Neuronal stem cell (in vitro differentiated cells): ENCODE measurements around the gene GNG12.
A peak's percentile ranks its signal among the peaks of the same experiment; 100 is the strongest.

Experiments used
- DNase-seq: peaks from one replicate; pipeline ENCODE4 v3.0.0-alpha.2; 2013; ENCODE audit warnings: low spot score
- H2AFZ ChIP-seq: one replicate; pipeline ENCODE4 v1.6.1; 2013; ENCODE audit warnings: mild to moderate bottlenecking, low read length, inconsistent platforms
- H2AK5ac ChIP-seq: 2 replicates; pipeline ENCODE4 v1.6.1; 2013; ENCODE audit warnings: low read depth, mild to moderate bottlenecking, inconsistent platforms, low read length, moderate library complexity, mixed read lengths
- H2BK120ac ChIP-seq: 2 replicates; pipeline ENCODE4 v1.6.1; 2013; ENCODE audit warnings: low read depth, mild to moderate bottlenecking, inconsistent platforms, low read length, moderate library complexity, mixed read lengths
- H2BK12ac ChIP-seq: one replicate; pipeline ENCODE4 v1.6.1; 2013; ENCODE audit warnings: low read length, inconsistent platforms
- H2BK15ac ChIP-seq: 2 replicates; pipeline ENCODE4 v1.6.1; 2013; ENCODE audit warnings: mild to moderate bottlenecking, low read length, inconsistent platforms, mixed read lengths
- H2BK5ac ChIP-seq: one replicate; pipeline ENCODE4 v1.6.1; 2013; ENCODE audit warnings: inconsistent platforms, mild to moderate bottlenecking, low read length, moderate library complexity
- H3K14ac ChIP-seq: one replicate; pipeline ENCODE4 v1.6.1; 2013; ENCODE audit warnings: low read length, inconsistent platforms
- H3K18ac ChIP-seq: 2 replicates; pipeline ENCODE4 v1.6.1; 2013; ENCODE audit warnings: low read length, inconsistent platforms
- H3K23ac ChIP-seq: 2 replicates; pipeline ENCODE4 v1.6.1; 2013; ENCODE audit warnings: low read depth, mild to moderate bottlenecking, mixed read lengths, low read length, inconsistent platforms; ENCODE audit not compliant: poor library complexity
- H3K27ac ChIP-seq: replicated peaks from 3 replicates; pipeline ENCODE4 v1.5.1; 2013; ENCODE audit warnings: low read length, inconsistent platforms
- H3K27me3 ChIP-seq, 3 experiments: 2 replicates each; pipeline ENCODE4 v1.6.1; 2013; ENCODE audit warnings: low read length in 3 of 3, mild to moderate bottlenecking in 2 of 3, inconsistent platforms in 1 of 3, low read depth in 1 of 3, mixed read lengths in 1 of 3, moderate library complexity in 1 of 3; ENCODE audit not compliant: control insufficient read depth in 3 of 3, insufficient read depth in 3 of 3
- H3K36me3 ChIP-seq, 2 donors: replicated peaks in 1 of 2; 2 replicates each; pipeline ENCODE4 v1.6.1; 2013; ENCODE audit warnings: low read length in 2 of 2; ENCODE audit not compliant: control insufficient read depth in 2 of 2, insufficient read depth in 2 of 2
- H3K4ac ChIP-seq: 2 replicates; pipeline ENCODE4 v1.6.1; 2013; ENCODE audit warnings: inconsistent platforms, mild to moderate bottlenecking, low read length, moderate library complexity
- H3K4me1 ChIP-seq, 2 donors: 1 replicate in 1 of 2; 2 replicates in 1 of 2; pipeline ENCODE4 v1.6.1; 2013; ENCODE audit warnings: low read length in 2 of 2, low read depth in 1 of 2; ENCODE audit not compliant: control insufficient read depth in 2 of 2, insufficient read depth in 1 of 2
- H3K4me2 ChIP-seq: one replicate; pipeline ENCODE4 v1.6.1; 2013; ENCODE audit warnings: mild to moderate bottlenecking, low read length, inconsistent platforms; ENCODE audit not compliant: insufficient read depth, poor library complexity, severe bottlenecking
- H3K4me3 ChIP-seq, 2 donors: 2 replicates each; pipeline ENCODE4 v1.5.1; 2013; ENCODE audit warnings: low read length in 2 of 2, mild to moderate bottlenecking in 2 of 2, inconsistent platforms in 1 of 2, moderate library complexity in 1 of 2
- H3K79me1 ChIP-seq: one replicate; pipeline ENCODE4 v1.6.1; 2013; ENCODE audit warnings: low read depth, mild to moderate bottlenecking, inconsistent platforms, low read length, moderate library complexity
- H3K9ac ChIP-seq: one replicate; pipeline ENCODE4 v1.6.1; 2013; ENCODE audit warnings: mild to moderate bottlenecking, low read depth, low read length, inconsistent platforms; ENCODE audit not compliant: poor library complexity
- H3K9me3 ChIP-seq, 2 donors: replicated peaks in 1 of 2; 2 replicates each; pipeline versions ENCODE3 to v1.6.1; 2013; ENCODE audit warnings: low read length in 2 of 2, mild to moderate bottlenecking in 2 of 2, inconsistent platforms in 1 of 2, low read depth in 1 of 2, mixed read lengths in 1 of 2, moderate library complexity in 1 of 2; ENCODE audit not compliant: control insufficient read depth in 2 of 2, insufficient read depth in 1 of 2
- H4K8ac ChIP-seq: one replicate; pipeline ENCODE4 v1.6.1; 2013; ENCODE audit warnings: low read depth, mild to moderate bottlenecking, inconsistent platforms, low read length, moderate library complexity
- H4K91ac ChIP-seq: one replicate; pipeline ENCODE4 v1.6.1; 2013; ENCODE audit warnings: low read length, low read depth, mild to moderate bottlenecking, inconsistent platforms; ENCODE audit not compliant: poor library complexity
- WGBS, 2 donors: extraction: QIAGEN DNeasy Blood & Tissue Kit; methylation state at CpG; one replicate each; pipeline ENCODE4 v1.1.7; 2013; ENCODE audit warnings: missing lambda C conversion rate in 2 of 2, mixed read lengths in 1 of 2; ENCODE audit not compliant: insufficient read length in 2 of 2, insufficient replicate concordance in 1 of 2; ENCODE audit errors: extremely low coverage in 2 of 2; 5-methylcytosine and 5-hydroxymethylcytosine counted together

GNG12 gene

GRCh38 chr1:67749263-67749843 lies 83.9 kb downstream of the GNG12 start:
- peak overlapping the region; percentile 9 for H3K18ac ChIP-seq
- H3K9me3 ChIP-seq: no peaks in the 10 kb centered on the region
- H3K79me1 ChIP-seq: no peaks in the 10 kb centered on the region
- no peak overlapping the region for H3K14ac ChIP-seq
- no peak overlapping the region for H3K4ac ChIP-seq
- H2AK5ac ChIP-seq: no peak overlapping the region
- H4K8ac ChIP-seq: no peak overlapping the region
- H2BK15ac ChIP-seq: no peak overlapping the region
- no peaks in the 10 kb centered on the region for H3K27me3 ChIP-seq
- no peak overlapping the region for H3K4me3 ChIP-seq
- no peak overlapping the region for H2BK120ac ChIP-seq
- no peak overlapping the region for H2BK5ac ChIP-seq
- H4K91ac ChIP-seq: no peak overlapping the region
- no peak overlapping the region for H3K4me2 ChIP-seq
- peaks cover 25 to 30% of the 10 kb centered on the region in 2 donors for H3K4me1 ChIP-seq
- peak overlapping the region; percentile 49 for H2AFZ ChIP-seq
- no CpG with 5 or more reads among the region's 5 CpGs for WGBS, 2 donors
- H3K27ac ChIP-seq: peak overlapping the region; percentile 38
- H3K36me3 ChIP-seq: no peaks in the 10 kb centered on the region
- no peak overlapping the region for H3K23ac ChIP-seq
- no peak for DNase-seq
- H3K9ac ChIP-seq: no peak overlapping the region
- no peak overlapping the region for H2BK12ac ChIP-seq

GRCh38 chr1:67748630-67749029 lies 84.6 kb downstream of the GNG12 start:
- Histone ChIP-seq H3K27me3 (no peaks in the 10 kb centered on the region), H2BK120ac (no peak overlapping the region), H4K91ac (no peak overlapping the region), H3K9me3 (no peaks in the 10 kb centered on the region), H3K36me3 (no peaks in the 10 kb centered on the region), H3K18ac (no peak overlapping the region), H3K4me2 (no peak overlapping the region), H3K4me1 (peaks cover 25 to 28% of the 10 kb centered on the region in 2 donors), H2BK12ac (no peak overlapping the region), H3K27ac (peak overlapping the region; percentile 16), H3K4ac (no peak overlapping the region), H3K14ac (no peak overlapping the region), H3K79me1 (no peaks in the 10 kb centered on the region), H2BK5ac (no peak overlapping the region), H3K23ac (no peak overlapping the region), H2AK5ac (no peak overlapping the region), H2BK15ac (no peak overlapping the region), H3K9ac (no peak overlapping the region), H3K4me3 (no peak overlapping the region), H2AFZ (peak overlapping the region; percentile 34), H4K8ac (no peak overlapping the region)
- no CpG with 5 or more reads among the region's 2 CpGs for WGBS, 2 donors
- DNase-seq: no peak

- Histone ChIP-seq H2AK5ac (no peak overlapping the region), H3K27me3 (no peaks in the 10 kb centered on the region), H2BK12ac (no peak overlapping the region), H3K18ac (no peak overlapping the region), H3K4me2 (no peak overlapping the region), H4K8ac (no peak overlapping the region), H2BK5ac (no peak overlapping the region), H3K4me3 (no peak overlapping the region), H3K36me3 (no peaks in the 10 kb centered on the region), H3K4me1 (peaks cover 25% of the 10 kb centered on the region in 2 donors), H3K27ac (peak overlapping the region; percentile 16), H3K4ac (no peak overlapping the region), H4K91ac (no peak overlapping the region), H2BK120ac (no peak overlapping the region), H2BK15ac (no peak overlapping the region), H2AFZ (peak overlapping the region; percentile 18), H3K79me1 (no peaks in the 10 kb centered on the region), H3K9me3 (no peaks in the 10 kb centered on the region), H3K9ac (no peak overlapping the region), H3K14ac (no peak overlapping the region), H3K23ac (no peak overlapping the region)
- no CpG with 5 or more reads among the region's 4 CpGs for WGBS, 2 donors
- no peak for DNase-seq
Observed at GRCh38 chr1:67747671-67748546, 85.4 kb downstream of the GNG12 start.

GRCh38 chr1:67745875-67746698 lies 87.2 kb downstream of the GNG12 start:
- no peaks in the 10 kb centered on the region for H3K27me3 ChIP-seq
- DNase-seq: no peak
- H2AFZ ChIP-seq: no peak overlapping the region

More at GRCh38 chr1:67745875-67746698, 87.2 kb downstream of the GNG12 start:
- Histone ChIP-seq H3K4me3 (no peak overlapping the region), H3K23ac (no peak overlapping the region), H3K4ac (no peak overlapping the region), H3K4me2 (no peak overlapping the region), H2BK120ac (no peak overlapping the region), H3K14ac (no peak overlapping the region), H3K36me3 (no peaks in the 10 kb centered on the region), H2BK15ac (no peak overlapping the region), H2BK12ac (no peak overlapping the region), H3K9ac (no peak overlapping the region), H3K18ac (no peak overlapping the region), H2AK5ac (no peak overlapping the region), H3K9me3 (no peaks in the 10 kb centered on the region), H3K27ac (no peak overlapping the region), H4K91ac (no peak overlapping the region), H4K8ac (no peak overlapping the region), H2BK5ac (no peak overlapping the region), H3K79me1 (no peaks in the 10 kb centered on the region), H3K4me1 (peaks cover 22 to 25% of the 10 kb centered on the region in 2 donors)
- WGBS, 2 donors: no CpG with 5 or more reads among the region's 6 CpGs
